GM23338 (cell line): ENCODE data around the gene EMILIN2. TPM values are rescaled to one million over a fixed set of nuclear protein-coding genes. Genes with fewer than 3 reads are reported as not detected.

ENCODE experiments used
- ATAC-seq: fragments of 200-7000 bp; cut with Tn5 transposase; 3 replicates; pipeline ENCODE4 v1.9.1; 2020
- DNase-seq: peaks from one replicate; pipeline ENCODE4 v3.0.0-alpha.2; 2015; ENCODE audit warnings: low spot score
- H2AFZ ChIP-seq: fragments of 200-600 bp; sonication (generic); 2 replicates; pipeline ENCODE4 v1.8.0; 2016; ENCODE audit warnings: antibody characterized with exemption, mild to moderate bottlenecking, moderate library complexity
- H3F3A ChIP-seq: fragments of 200-600 bp; sonication (generic); replicated peaks from 2 replicates; pipeline ENCODE4 v1.8.0; 2017; ENCODE audit warnings: antibody characterized with exemption, mixed run types, low read depth
- H3K27ac ChIP-seq: fragments of 200-600 bp; sonication (generic); 2 replicates; pipeline ENCODE4 v1.6.1; 2016; ENCODE audit warnings: low read depth
- H3K27me3 ChIP-seq: fragments of 200-600 bp; sonication (generic); 2 replicates; pipeline ENCODE4 v1.8.0; 2016; ENCODE audit warnings: mild to moderate bottlenecking, mixed run types, moderate library complexity; ENCODE audit not compliant: insufficient read depth
- H3K36me3 ChIP-seq: fragments of 200-600 bp; sonication (generic); 2 replicates; pipeline ENCODE4 v1.8.0; 2016; ENCODE audit warnings: mild to moderate bottlenecking; ENCODE audit not compliant: insufficient read depth
- H3K4me1 ChIP-seq: fragments of 200-600 bp; sonication (generic); 2 replicates; pipeline ENCODE4 v1.8.0; 2016; ENCODE audit warnings: mild to moderate bottlenecking, moderate library complexity; ENCODE audit not compliant: insufficient read depth
- H3K4me2 ChIP-seq: fragments of 200-600 bp; sonication (generic); 2 replicates; pipeline ENCODE4 v1.7.1; 2017; ENCODE audit warnings: mixed run types
- H3K4me3 ChIP-seq: fragments of 200-600 bp; sonication (generic); 2 replicates; pipeline ENCODE4 v1.6.1; 2016; ENCODE audit warnings: mixed run types
- H3K79me2 ChIP-seq: fragments of 200-600 bp; sonication (generic); replicated peaks from 2 replicates; pipeline ENCODE4 v1.8.0; 2017; ENCODE audit warnings: mild to moderate bottlenecking; ENCODE audit not compliant: insufficient read depth
- H3K9me2 ChIP-seq: fragments of 200-600 bp; sonication (generic); 2 replicates; pipeline ENCODE4 v1.8.0; 2017; ENCODE audit not compliant: insufficient read depth
- H4K20me1 ChIP-seq: fragments of 200-600 bp; sonication (generic); replicated peaks from 2 replicates; pipeline ENCODE4 v1.8.0; 2017; ENCODE audit warnings: mild to moderate bottlenecking; ENCODE audit not compliant: insufficient read depth
- H3K27ac Mint-ChIP-seq: 2 replicates; pipeline ENCODE4 v1.8.0; 2020; ENCODE audit warnings: inconsistent platforms, mild to moderate bottlenecking, moderate library complexity, mixed read lengths
- H3K27me3 Mint-ChIP-seq: 3 replicates; pipeline ENCODE4 v1.8.0; 2022; ENCODE audit warnings: low read depth, mild to moderate bottlenecking, moderate library complexity, mixed read lengths, inconsistent platforms; ENCODE audit not compliant: insufficient read depth, poor library complexity
- H3K36me3 Mint-ChIP-seq: 3 replicates; pipeline ENCODE4 v1.8.0; 2021; ENCODE audit warnings: low read depth, mild to moderate bottlenecking, inconsistent platforms, moderate library complexity, mixed read lengths
- H3K4me1 Mint-ChIP-seq: 3 replicates; pipeline ENCODE4 v1.8.0; 2020; ENCODE audit warnings: mild to moderate bottlenecking, inconsistent platforms, mixed read lengths
- H3K4me3 Mint-ChIP-seq: 3 replicates; pipeline ENCODE4 v1.8.0; 2021; ENCODE audit warnings: moderate library complexity, mild to moderate bottlenecking, inconsistent platforms, mixed read lengths
- H3K9me3 Mint-ChIP-seq: 3 replicates; pipeline ENCODE4 v1.8.0; 2020; ENCODE audit warnings: moderate library complexity, mild to moderate bottlenecking, inconsistent platforms, mixed read lengths
- CREB1 ChIP-seq: fragments of 250-450 bp; sonication (Bioruptor Pico); IDR thresholded peaks from 2 replicates; pipeline ENCODE4 v1.5.0; 2020; ENCODE audit warnings: low read depth, mild to moderate bottlenecking, moderate library complexity
- CTCF ChIP-seq, 2 experiments: fragments of 200-600 bp in 1 of 2; sonication (generic) in 1 of 2; conservative IDR thresholded peaks; 2 replicates each; pipeline versions ENCODE4 v1.5.1 to v1.6.1; 2016 to 2017; ENCODE audit warnings: antibody characterized with exemption in 2 of 2, low read depth in 2 of 2, mild to moderate bottlenecking in 2 of 2, moderate library complexity in 1 of 2
- ETS1 ChIP-seq: IDR thresholded peaks from 2 replicates; pipeline ENCODE4 v1.6.1; 2016; ENCODE audit warnings: antibody characterized with exemption
- JUNB ChIP-seq: IDR thresholded peaks from one replicate; pipeline ENCODE4 v1.6.1; 2016; ENCODE audit warnings: antibody characterized with exemption; ENCODE audit not compliant: unreplicated experiment
- NANOG ChIP-seq: IDR thresholded peaks from 2 replicates; pipeline ENCODE4 v1.6.1; 2016; ENCODE audit warnings: antibody characterized with exemption, borderline replicate concordance
- STAT1 ChIP-seq: IDR thresholded peaks from one replicate; pipeline ENCODE4 v1.6.1; 2016; ENCODE audit warnings: antibody characterized with exemption; ENCODE audit not compliant: unreplicated experiment
- ZNF462 ChIP-seq: fragments of 250-450 bp; sonication (Bioruptor Pico); IDR thresholded peaks from 2 replicates; pipeline ENCODE4 v1.5.0; 2020; ENCODE audit warnings: mild to moderate bottlenecking, moderate library complexity
- polyA plus RNA-seq: library from polyadenylated mRNA; unstranded; fragments of >200 nt; fragmentation: Nextera tagmentation; extraction: Ambion mirVana; gene quantifications from 2 replicates; pipeline ENCODE4 v1.2.1, GENCODE V29; 2016
- total RNA-seq: library from RNA; depleted of rRNA; stranded (reverse); fragments of >200 nt; shearing (Covaris generic); gene quantifications from 2 replicates; pipeline ENCODE4 v1.2.3, GENCODE V29; 2014

Gene EMILIN2
- total and polyA plus RNA-seq, 2 experiments from 2014 or later, result 3.0 to 11.6 TPM

- TF ChIP-seq ZNF462, result no peak
- TF ChIP-seq ETS1, result no peak
- TF ChIP-seq STAT1, result no peak
- no peak for TF ChIP-seq CREB1 (CRISPR knock-in tag)
- no peak for TF ChIP-seq NANOG
Observed at GRCh38 chr18:2824865-2825264, 21.9 kb upstream of the EMILIN2 start (continued).

- peaks cover 6% of the 10 kb centered on the region; the same call in 2 of the 3 replicates for H3K4me1 Mint-ChIP-seq
- DNase-seq, result no peak
- no peaks in the 10 kb centered on the region for H4K20me1 ChIP-seq
- H3K4me3 Mint-ChIP-seq, result no peak overlapping the region
- no peak for ATAC-seq
- H3K4me2 ChIP-seq, result no peak overlapping the region
- no peak overlapping the region for H3K27ac Mint-ChIP-seq
- no peak overlapping the region for H3K4me3 ChIP-seq
- H3K9me3 Mint-ChIP-seq, result peaks cover 8% of the 10 kb centered on the region
- peaks cover 12% of the 10 kb centered on the region for H3K27me3 Mint-ChIP-seq
- H3K4me1 ChIP-seq, result peaks cover 5% of the 10 kb centered on the region; the same call in 1 of the 2 replicates
- H3K79me2 ChIP-seq, result no peaks in the 10 kb centered on the region
- H3K36me3 ChIP-seq, result no peaks in the 10 kb centered on the region
- H3F3A ChIP-seq, result no peaks in the 10 kb centered on the region
- peaks cover 2% of the 10 kb centered on the region; the same call in 1 of the 3 replicates for H3K36me3 Mint-ChIP-seq
- H2AFZ ChIP-seq, result no peak overlapping the region
- no peaks in the 10 kb centered on the region for H3K27me3 ChIP-seq
- no peaks in the 10 kb centered on the region for H3K9me2 ChIP-seq
- H3K27ac ChIP-seq, result no peak overlapping the region
- no peak for TF ChIP-seq JUNB
- TF ChIP-seq CTCF (conservative IDR thresholded peaks at IDR 0.05; ENCODE audit: low read depth in 2 of 2), result no peak
Observed at GRCh38 chr18:2825613-2826175, 21.1 kb upstream of the EMILIN2 start.
